C4-2B (cell line): ENCODE measurements around the gene PTK7.

ENCODE experiments used
- H3K27ac ChIP-seq: fragments of 450-650 bp; 2 replicates; pipeline ENCODE4 v1.5.1; 2017
- CTCF ChIP-seq: fragments of 450-650 bp; conservative IDR thresholded peaks from 2 replicates; pipeline ENCODE4 v1.5.1; 2017; ENCODE audit warnings: mild to moderate bottlenecking
- ZFX ChIP-seq: fragments of 450-650 bp; IDR thresholded peaks from 2 replicates; pipeline ENCODE4 v1.6.1; 2017

PTK7 gene

DNA sequence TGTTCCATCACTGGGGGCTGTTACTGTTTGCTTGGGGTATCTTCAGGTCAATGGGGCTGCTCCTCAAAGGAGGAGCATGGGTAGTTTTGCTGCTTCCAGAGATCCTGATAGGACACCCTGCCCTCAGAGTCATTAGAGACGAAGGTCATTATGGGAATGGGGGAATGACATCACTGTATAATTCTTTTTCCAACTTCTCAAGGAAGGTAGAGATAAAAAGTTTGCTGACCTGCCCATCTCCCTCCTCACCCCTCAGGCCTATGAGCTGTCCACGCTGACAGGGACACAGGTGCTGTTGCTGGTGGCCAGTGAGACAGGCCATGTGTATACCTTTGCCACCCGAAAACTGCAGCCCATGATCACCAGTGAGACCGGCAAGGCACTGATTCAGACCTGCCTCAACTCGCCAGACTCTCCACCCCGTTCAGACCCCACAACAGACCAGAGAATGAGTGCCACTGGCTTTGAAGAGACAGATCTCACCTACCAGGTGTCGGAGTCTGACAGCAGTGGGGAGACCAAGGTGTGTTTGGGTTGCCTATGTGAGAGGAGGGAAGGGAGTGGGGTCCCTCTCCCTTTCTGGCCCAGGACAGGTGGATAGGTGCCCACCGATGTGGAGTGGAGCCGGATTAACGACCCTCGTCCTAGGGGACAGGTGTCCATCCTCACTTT lies 97.6 kb downstream of the PTK7 start:
- peak overlapping the region; percentile 39 for H3K27ac ChIP-seq
- TF ChIP-seq ZFX = no peak
- no peak for TF ChIP-seq CTCF

GRCh38 chr6:43174263-43175112 lies 98.4 kb downstream of the PTK7 start:
- TF ChIP-seq ZFX = no peak
- peak overlapping the region; percentile 39 for H3K27ac ChIP-seq

DNA sequence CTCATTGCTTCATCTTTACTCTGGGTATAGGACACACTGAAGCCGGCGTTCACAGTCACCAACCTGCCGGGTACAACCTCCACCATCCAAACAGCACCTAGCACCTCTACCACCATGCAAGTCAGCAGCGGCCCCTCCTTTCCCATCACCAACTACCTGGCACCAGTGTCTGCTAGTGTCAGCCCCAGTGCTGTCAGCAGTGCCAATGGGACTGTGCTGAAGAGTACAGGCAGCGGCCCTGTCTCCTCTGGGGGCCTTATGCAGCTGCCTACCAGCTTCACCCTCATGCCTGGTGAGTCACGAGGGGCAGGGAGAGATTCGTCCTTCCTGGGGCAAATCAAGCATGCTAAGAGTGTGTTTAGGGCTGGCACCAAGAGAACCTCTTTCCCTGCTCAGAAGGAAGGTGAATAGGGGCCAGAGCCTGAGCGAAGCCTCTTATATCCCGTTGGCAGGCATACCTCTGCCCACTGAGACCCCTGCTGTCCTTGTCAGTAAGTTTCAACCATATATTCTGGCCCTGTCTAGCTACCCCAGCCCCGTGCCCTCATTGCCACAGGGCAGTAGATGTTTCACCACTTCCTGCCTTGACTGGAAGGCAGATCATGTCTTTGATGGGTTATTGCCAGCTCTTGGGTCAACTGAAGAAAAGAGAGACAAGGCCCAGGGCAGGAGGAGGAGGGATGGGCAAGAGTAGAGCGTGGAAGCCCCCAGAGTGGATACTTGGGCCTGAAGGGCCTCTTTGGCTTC lies 99.7 kb downstream of the PTK7 start:
- H3K27ac ChIP-seq = no peak overlapping the region
- TF ChIP-seq ZFX (no peak), CTCF (no peak)

DNA sequence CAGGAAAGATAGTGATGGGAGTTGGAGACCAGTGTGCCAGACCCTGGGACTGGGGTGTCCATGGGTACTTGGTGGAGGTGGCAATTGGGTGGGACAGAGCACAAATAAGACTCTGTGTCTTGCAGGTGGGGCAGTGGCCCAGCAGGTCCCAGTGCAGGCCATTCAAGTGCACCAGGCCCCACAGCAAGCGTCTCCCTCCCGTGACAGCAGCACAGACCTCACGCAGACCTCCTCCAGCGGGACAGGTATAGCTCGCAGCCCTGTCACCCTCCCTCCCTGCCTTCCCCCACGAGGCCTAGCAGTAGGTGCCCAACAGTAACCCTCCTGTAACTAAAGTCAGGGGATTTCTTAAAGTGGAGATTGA lies 100.3 kb downstream of the PTK7 start:
- no peak overlapping the region for H3K27ac ChIP-seq
- TF ChIP-seq ZFX = no peak
- TF ChIP-seq CTCF = no peak

DNA sequence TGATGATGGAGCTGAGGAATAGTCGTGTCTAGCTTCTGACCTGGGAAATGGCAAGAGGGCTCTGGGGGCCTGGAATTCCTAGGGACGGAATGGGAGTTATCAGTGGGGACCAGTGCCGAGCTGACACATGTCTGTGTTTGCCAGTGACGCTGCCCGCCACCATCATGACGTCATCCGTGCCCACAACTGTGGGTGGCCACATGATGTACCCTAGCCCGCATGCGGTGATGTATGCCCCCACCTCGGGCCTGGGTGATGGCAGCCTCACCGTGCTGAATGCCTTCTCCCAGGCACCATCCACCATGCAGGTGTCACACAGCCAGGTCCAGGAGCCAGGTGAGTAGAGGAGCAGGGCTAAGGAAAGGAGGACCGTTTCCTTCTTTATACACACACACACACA lies 102.0 kb downstream of the PTK7 start:
- no peak for TF ChIP-seq CTCF
- no peak for TF ChIP-seq ZFX
- H3K27ac ChIP-seq = no peak overlapping the region

DNA sequence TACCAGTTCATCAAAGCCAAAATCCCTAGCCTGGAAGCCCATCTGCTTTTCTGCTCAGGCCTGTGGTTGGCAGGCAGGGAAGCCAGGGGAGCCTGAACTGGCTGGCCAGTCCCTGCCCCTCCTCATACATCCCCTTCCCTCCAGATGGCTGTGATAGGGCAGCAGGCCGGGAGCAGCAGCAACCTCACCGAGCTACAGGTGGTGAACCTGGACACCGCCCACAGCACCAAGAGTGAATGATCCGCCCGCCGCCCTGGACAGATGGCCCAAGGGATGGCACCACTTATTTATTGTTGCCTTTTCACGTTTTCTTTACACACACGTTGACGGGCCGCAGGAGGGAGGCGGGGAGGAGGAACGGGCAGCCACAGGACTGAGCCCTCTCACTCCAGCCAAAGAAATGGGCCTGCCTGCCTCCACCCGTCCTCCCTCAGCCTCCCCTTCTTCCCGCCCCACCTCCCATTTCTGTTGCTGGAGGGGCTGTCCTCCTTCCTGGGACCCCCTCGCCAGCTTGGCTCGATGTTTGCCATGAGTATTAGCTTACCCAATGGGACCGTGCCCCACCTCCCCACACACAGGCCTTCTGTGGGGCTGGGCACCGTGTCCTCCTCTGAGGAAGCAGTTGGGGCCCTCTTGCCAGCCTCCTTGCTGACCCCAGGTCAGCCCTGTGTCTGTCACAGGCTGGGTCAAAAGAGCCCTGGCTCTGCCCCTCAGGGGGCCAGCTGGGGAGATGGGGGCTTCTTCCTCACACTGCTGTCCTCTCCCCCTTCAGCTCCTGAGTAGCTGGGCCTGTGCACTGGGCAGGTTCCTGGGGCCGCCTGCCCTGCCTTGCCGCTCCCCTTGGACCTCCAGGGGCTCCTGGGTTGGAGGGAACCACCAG lies 103.1 kb downstream of the PTK7 start:
- no peak overlapping the region for H3K27ac ChIP-seq
- TF ChIP-seq ZFX = no peak
- TF ChIP-seq CTCF = no peak

- no peak for TF ChIP-seq CTCF
- no peak for TF ChIP-seq ZFX
- H3K27ac ChIP-seq = no peak overlapping the region
Measured at GRCh38 chr6:43180058-43180457, 103.9 kb downstream of the PTK7 start.
